Activated T-cell treated with anti-CD3 and anti-CD28 coated beads, Interleukin-2, amount 50 U/mL, for 48 hours (primary cell): ENCODE results near the gene ALKBH1.
"Not testable (repeated sequence)": the region's sequence is repeated elsewhere in the genome, so short reads cannot be mapped to it uniquely, and the experiment has no call there.

Experiments used
- DNase-seq, 2 experiments: peaks; one replicate each; pipeline ENCODE4 v3.0.0-alpha.2; 2020

The ALKBH1 gene

GRCh38 chr14:77707724-77708408 is at the start of gene ALKBH1, which contains the start of gene SLIRP:
TSS of gene ALKBH1 (minus strand) at chr14:77708023. CDS start at chr14:77708004, 19 bp downstream.
TSS of gene SLIRP (plus strand) at chr14:77708103. CDS start at chr14:77708112, 9 bp downstream.
- peak; percentile 89 to 90 for DNase-seq

- DNase-seq = no peak
These were observed 45.1 kb upstream of the ALKBH1 start for GRCh38 chr14:77752799-77753516.

- DNase-seq = no peak
These were observed 44.4 kb upstream of the ALKBH1 start for GRCh38 chr14:77752266-77752665.

GRCh38 chr14:77747425-77747824 is 39.6 kb upstream of the ALKBH1 start:
- not testable (repeated sequence) for DNase-seq

- no peak for DNase-seq
These were observed 38.4 kb upstream of the ALKBH1 start for GRCh38 chr14:77746064-77746702.

- DNase-seq = no peak
These were observed 33.6 kb upstream of the ALKBH1 start for GRCh38 chr14:77741438-77741837.

GRCh38 chr14:77738559-77739250 is 30.9 kb upstream of the ALKBH1 start:
- DNase-seq = no peak

GRCh38 chr14:77730976-77731497 is 23.2 kb upstream of the ALKBH1 start:
- DNase-seq = no peak

GRCh38 chr14:77722301-77722700 is 14.5 kb upstream of the ALKBH1 start:
- DNase-seq = no peak

GRCh38 chr14:77721437-77721836 is 13.6 kb upstream of the ALKBH1 start:
- no peak for DNase-seq

- no peak for DNase-seq
These were observed 9.9 kb upstream of the ALKBH1 start for GRCh38 chr14:77717608-77718305.

- no peak for DNase-seq
These were observed 7.1 kb upstream of the ALKBH1 start for GRCh38 chr14:77714926-77715325.

GRCh38 chr14:77710364-77710763 is 2.5 kb upstream of the ALKBH1 start:
- no peak for DNase-seq

GRCh38 chr14:77709412-77709811 is 1.6 kb upstream of the ALKBH1 start:
- DNase-seq = no peak

- DNase-seq = no peak
These were observed 926 bp upstream of the ALKBH1 start for GRCh38 chr14:77708749-77709148.

GRCh38 chr14:77707355-77707723 is 484 bp downstream of the ALKBH1 start:
- DNase-seq = no peak

- no peak for DNase-seq
These were observed 16.6 kb downstream of the ALKBH1 start for GRCh38 chr14:77691259-77691658.

GRCh38 chr14:77682158-77682553 is 25.7 kb downstream of the ALKBH1 start:
- no peak for DNase-seq

GRCh38 chr14:77681196-77682157 is 26.3 kb downstream of the ALKBH1 start:
- DNase-seq = no peak

GRCh38 chr14:77674931-77675330 is 32.9 kb downstream of the ALKBH1 start:
- DNase-seq = no peak

GRCh38 chr14:77673193-77673592 is 34.6 kb downstream of the ALKBH1 start:
- no peak for DNase-seq
